GM12878 (cell line): ENCODE results near the gene RNLS. TPM values are rescaled to one million over a fixed set of nuclear protein-coding genes. Genes with fewer than 3 reads are reported as not detected.

ENCODE experiments used
- ATAC-seq: fragments of 200-7000 bp; cut with Tn5 transposase; 3 replicates; pipeline ENCODE4 v1.9.1; 2020; ENCODE audit warnings: mild to moderate bottlenecking, moderate library complexity
- BruUV-seq: library from RNA; stranded (reverse); fragments of 400-500 nt; replicated peaks from 2 replicates; lab custom pipeline; 2021; lab: Mats Ljungman, UMichigan
- CTCF ChIA-PET: fragments of 300-600 bp; sonication (Branson Sonifier 250); formaldehyde crosslinking; extraction: SDS; loops from one replicate; lab custom pipeline; 2021; ENCODE audit warnings: inconsistent platforms; lab: Yijun Ruan, JAX
- POLR2A ChIA-PET: fragments of 350-600 bp; formaldehyde crosslinking; extraction: SDS; loops from one replicate; lab custom pipeline; 2021; ENCODE audit warnings: inconsistent platforms; lab: Charles Lee
- RAD21 ChIA-PET: fragments of 300-600 bp; sonication (Branson Sonifier 250); formaldehyde crosslinking; loops from one replicate; lab custom pipeline; 2023; ENCODE audit warnings: antibody characterized with exemption; ENCODE audit not compliant: unreplicated experiment; lab: Charles Lee
- SMC1A ChIA-PET: fragments of 300-600 bp; sonication (Branson Sonifier 250); formaldehyde crosslinking; loops from one replicate; lab custom pipeline; 2023; ENCODE audit not compliant: unreplicated experiment, uncharacterized antibody; lab: Charles Lee
- DNase-seq: peaks from one replicate; pipeline ENCODE4 v3.0.0-alpha.2; 2011; ENCODE audit warnings: low read depth, low spot score
- FAIRE-seq: peaks from 3 replicates; lab custom pipeline; 2011; peaks lifted over from hg19 to GRCh38; lab: Jason Lieb, UNC
- H2AFZ ChIP-seq: 2 replicates; pipeline ENCODE4 v1.6.0; 2011; ENCODE audit warnings: low read depth, low read length, control low read depth; ENCODE audit not compliant: control insufficient read depth
- H3K27ac ChIP-seq: 2 replicates; pipeline ENCODE4 v1.5.1; 2011; ENCODE audit warnings: control low read depth; ENCODE audit not compliant: control insufficient read depth, insufficient read depth
- H3K27me3 ChIP-seq, 2 experiments: replicated peaks in 1 of 2; 2 replicates each; pipeline versions ENCODE4 v1.6.0 to v1.6.1; 2011; ENCODE audit warnings: low read length in 1 of 2; ENCODE audit not compliant: control insufficient read depth in 2 of 2, insufficient read depth in 2 of 2
- H3K36me3 ChIP-seq, 2 experiments: 2 replicates each; pipeline ENCODE4 v1.5.1; 2011; ENCODE audit warnings: low read length in 1 of 2; ENCODE audit not compliant: control insufficient read depth in 2 of 2, insufficient read depth in 2 of 2
- H3K4me1 ChIP-seq: 2 replicates; pipeline ENCODE4 v1.6.1; 2011; ENCODE audit warnings: mild to moderate bottlenecking, low read length, moderate library complexity, mixed read lengths; ENCODE audit not compliant: control insufficient read depth, insufficient read depth
- H3K4me2 ChIP-seq: 2 replicates; pipeline ENCODE4 v1.6.0; 2011; ENCODE audit warnings: control low read depth; ENCODE audit not compliant: control insufficient read depth, insufficient read depth
- H3K4me3 ChIP-seq: fragments of 200-600 bp; sonication (generic); 2 replicates; pipeline ENCODE4 v1.5.1; 2016
- H3K79me2 ChIP-seq: 2 replicates; pipeline ENCODE4 v1.6.0; 2011; ENCODE audit warnings: low read length; ENCODE audit not compliant: control insufficient read depth, insufficient read depth
- H3K9ac ChIP-seq: 2 replicates; pipeline ENCODE4 v1.8.0; 2011; ENCODE audit warnings: low read length, control low read depth, mixed read lengths; ENCODE audit not compliant: control insufficient read depth, insufficient read depth
- H3K9me3 ChIP-seq: replicated peaks from 3 replicates; pipeline ENCODE4 v1.5.1; 2011; ENCODE audit warnings: mild to moderate bottlenecking, low read length; ENCODE audit not compliant: control insufficient read depth, insufficient read depth
- H4K20me1 ChIP-seq: 2 replicates; pipeline ENCODE4 v1.6.0; 2011; ENCODE audit not compliant: control insufficient read depth, insufficient read depth
- DPF2 ChIP-seq: fragments of 450-650 bp; IDR thresholded peaks from 2 replicates; pipeline ENCODE4 v1.6.1; 2017; ENCODE audit warnings: mild to moderate bottlenecking
- FOXK2 ChIP-seq: fragments of 450-650 bp; IDR thresholded peaks from 2 replicates; pipeline ENCODE4 v1.6.1; 2017; ENCODE audit warnings: mild to moderate bottlenecking, moderate library complexity
- GABPA ChIP-seq: IDR thresholded peaks from 2 replicates; pipeline ENCODE4 v1.6.1; 2014; ENCODE audit warnings: antibody characterized with exemption, low read depth, mild to moderate bottlenecking, inconsistent platforms
- HCFC1 ChIP-seq: fragments of 150-350 bp; IDR thresholded peaks from 2 replicates; pipeline ENCODE4 v1.6.1; 2014; ENCODE audit warnings: low read length
- IKZF1 ChIP-seq: fragments of 450-650 bp; conservative IDR thresholded peaks from 2 replicates; pipeline ENCODE4 v1.6.1; 2017; ENCODE audit warnings: antibody characterized with exemption, mild to moderate bottlenecking
- IRF4 ChIP-seq: IDR thresholded peaks from 2 replicates; pipeline ENCODE4 v1.6.1; 2011; ENCODE audit warnings: low read depth, low read length
- LARP7 ChIP-seq: fragments of 450-650 bp; IDR thresholded peaks from 2 replicates; pipeline ENCODE4 v1.6.1; 2017; ENCODE audit warnings: mild to moderate bottlenecking
- MXI1 ChIP-seq: fragments of 150-350 bp; IDR thresholded peaks from 2 replicates; pipeline ENCODE4 v1.6.1; 2011; ENCODE audit warnings: low read depth, mild to moderate bottlenecking, inconsistent platforms, low read length, improper control_type of control experiment
- NFIC ChIP-seq: IDR thresholded peaks from 2 replicates; pipeline ENCODE4 v1.6.1; 2012; ENCODE audit warnings: low read depth, mild to moderate bottlenecking, inconsistent platforms, low read length, moderate library complexity
- NFXL1 ChIP-seq: fragments of 450-650 bp; IDR thresholded peaks from 2 replicates; pipeline ENCODE4 v1.6.1; 2017; ENCODE audit warnings: antibody characterized with exemption, mild to moderate bottlenecking, borderline replicate concordance
- RAD51 ChIP-seq: fragments of 450-650 bp; IDR thresholded peaks from 2 replicates; pipeline ENCODE4 v1.6.1; 2016; ENCODE audit warnings: moderate library complexity, mild to moderate bottlenecking, inconsistent platforms
- RCOR1 ChIP-seq: conservative IDR thresholded peaks from 2 replicates; pipeline ENCODE4 v1.6.1; 2012; ENCODE audit warnings: low read depth, low read length, improper control_type of control experiment
- SP1 ChIP-seq: IDR thresholded peaks from one replicate; pipeline ENCODE4 v1.6.1; 2011; ENCODE audit warnings: low read depth, low read length
- STAT1 ChIP-seq: fragments of 450-650 bp; conservative IDR thresholded peaks from 2 replicates; pipeline ENCODE4 v1.6.1; 2014; ENCODE audit warnings: antibody characterized with exemption, mild to moderate bottlenecking
- TAF1 ChIP-seq: IDR thresholded peaks from 2 replicates; pipeline ENCODE4 v1.6.1; 2011; ENCODE audit warnings: mild to moderate bottlenecking, low read depth, low read length, borderline replicate concordance
- ZNF274 ChIP-seq: IDR thresholded peaks from one replicate; pipeline ENCODE4 v1.8.0; 2011; ENCODE audit not compliant: insufficient read length, insufficient read depth
- WGBS: methylation state at CpG from one replicate; pipeline ENCODE4 v1.1.6; 2016; ENCODE audit warnings: low lambda C conversion rate; ENCODE audit not compliant: insufficient replicate concordance, insufficient coverage; ENCODE audit errors: missing lambda C conversion rate; 5-methylcytosine and 5-hydroxymethylcytosine counted together
- in situ Hi-C: fragments of 300-500 bp; cut with MboI; formaldehyde crosslinking; loops from 9 replicates; pipeline ENCODE4 v1.14.3; 2018; ENCODE audit warnings: mixed read lengths
- intact Hi-C: fragments of 100-400 bp; cut with micrococcal nuclease; formaldehyde crosslinking; loops from one replicate; pipeline ENCODE4 v1.14.2; 2022; ENCODE audit not compliant: unreplicated experiment
- polyA plus RNA-seq, 11 experiments: library from polyadenylated mRNA; depleted of rRNA in 4 of 11; unstranded in 6 of 11; stranded (reverse) in 5 of 11; fragments of >200 nt; fragmentation: Nextera tagmentation in 4 of 11; fragmentation: Illumina TruSeq in 1 of 11; extraction: Ambion mirVana in 4 of 11; extraction: Trizol in 1 of 11; gene quantifications; 1 replicate in 1 of 11; 2 replicates in 10 of 11; pipeline versions ENCODE4 v1.2.1 to v1.2.3, GENCODE V29; 2011 to 2016; ENCODE audit warnings: inconsistent platforms in 2 of 11, missing spikeins in 2 of 11, low read depth in 1 of 11
- total RNA-seq, 4 experiments: library from RNA; depleted of rRNA in 3 of 4; stranded (reverse); fragments of >200 nt in 3 of 4; fragmentation: Illumina TruSeq in 1 of 4; extraction: Trizol in 1 of 4; gene quantifications; 2 replicates each; pipeline versions ENCODE4 v1.2.1 to v1.2.3, GENCODE V29; 2013 to 2021
- TF ChIP-seq, protein P1 (sequence below): fragments of 150-350 bp; IDR thresholded peaks from 2 replicates; pipeline ENCODE4 v1.6.1; 2016; ENCODE audit warnings: low read depth, low read length
- TF ChIP-seq, protein P2 (sequence below): IDR thresholded peaks from 2 replicates; pipeline ENCODE4 v1.6.1; 2012; ENCODE audit warnings: improper control_type of control experiment, low read depth, low read length; ENCODE audit not compliant: insufficient replicate concordance
- TF ChIP-seq, protein P3 (sequence below): IDR thresholded peaks from 2 replicates; pipeline ENCODE4 v1.6.1; 2012; ENCODE audit warnings: low read depth, low read length, improper control_type of control experiment

RNLS gene
- total and polyA plus RNA-seq, 10 of the 15 experiments (the other 5 are each of a cell fraction or from before 2014, with no cell fraction given), result 3.4 to 6.7 (median 4.6) TPM

DNA sequence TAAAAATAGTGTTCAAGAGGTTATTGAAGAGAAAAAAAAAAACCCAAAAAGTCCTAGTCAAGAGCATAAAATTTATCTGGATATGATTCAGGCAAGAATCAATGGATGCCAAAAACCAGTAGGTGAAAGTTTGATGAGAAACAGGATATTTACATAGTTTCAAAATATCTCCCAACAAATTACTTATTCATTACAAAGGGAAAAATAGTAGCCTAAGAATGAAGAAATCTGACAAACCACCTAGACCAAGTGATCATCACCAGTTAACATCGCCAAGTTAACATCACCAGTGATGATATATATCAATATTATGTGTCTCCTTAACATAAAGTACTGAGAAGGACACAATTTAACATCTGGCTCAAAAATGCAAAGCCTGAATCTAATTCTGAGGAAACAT is 85.2 kb downstream of the RNLS start:
- BruUV-seq, result no TSS peak

More for the DNA sequence above, 85.2 kb downstream of the RNLS start:
- Histone ChIP-seq H3K4me3 (no peak overlapping the region), H2AFZ (no peak overlapping the region), H3K9ac (no peak overlapping the region), H3K27ac (no peak overlapping the region), H3K79me2 (no peaks in the 10 kb centered on the region), H3K36me3 (no peaks in the 10 kb centered on the region), H3K4me1 (peaks cover 4% of the 10 kb centered on the region; the same call in 1 of the 2 replicates), H3K4me2 (no peak overlapping the region), H3K27me3 (no peaks in the 10 kb centered on the region), H4K20me1 (no peaks in the 10 kb centered on the region), H3K9me3 (no peaks in the 10 kb centered on the region; the same call in 2 of the 3 replicates)
- ChIA-PET CTCF (interaction anchor here (0.7 kb wide), 1 partner anchor 9 kb away, joined by 4 read pairs; no protein-coding TSS in a partner anchor), SMC1A (interaction anchor here (0.6 to 1.0 kb wide), 2 partner anchors 10 to 318 kb away, joined by 3 to 4 read pairs; no protein-coding TSS in a partner anchor), POLR2A (no interaction called here), RAD21 (no interaction called here)
- FAIRE-seq (no peak), DNase-seq (no peak), ATAC-seq (no peak)
- no peak for TF ChIP-seq RAD51
- TF ChIP-seq, protein P1, sequence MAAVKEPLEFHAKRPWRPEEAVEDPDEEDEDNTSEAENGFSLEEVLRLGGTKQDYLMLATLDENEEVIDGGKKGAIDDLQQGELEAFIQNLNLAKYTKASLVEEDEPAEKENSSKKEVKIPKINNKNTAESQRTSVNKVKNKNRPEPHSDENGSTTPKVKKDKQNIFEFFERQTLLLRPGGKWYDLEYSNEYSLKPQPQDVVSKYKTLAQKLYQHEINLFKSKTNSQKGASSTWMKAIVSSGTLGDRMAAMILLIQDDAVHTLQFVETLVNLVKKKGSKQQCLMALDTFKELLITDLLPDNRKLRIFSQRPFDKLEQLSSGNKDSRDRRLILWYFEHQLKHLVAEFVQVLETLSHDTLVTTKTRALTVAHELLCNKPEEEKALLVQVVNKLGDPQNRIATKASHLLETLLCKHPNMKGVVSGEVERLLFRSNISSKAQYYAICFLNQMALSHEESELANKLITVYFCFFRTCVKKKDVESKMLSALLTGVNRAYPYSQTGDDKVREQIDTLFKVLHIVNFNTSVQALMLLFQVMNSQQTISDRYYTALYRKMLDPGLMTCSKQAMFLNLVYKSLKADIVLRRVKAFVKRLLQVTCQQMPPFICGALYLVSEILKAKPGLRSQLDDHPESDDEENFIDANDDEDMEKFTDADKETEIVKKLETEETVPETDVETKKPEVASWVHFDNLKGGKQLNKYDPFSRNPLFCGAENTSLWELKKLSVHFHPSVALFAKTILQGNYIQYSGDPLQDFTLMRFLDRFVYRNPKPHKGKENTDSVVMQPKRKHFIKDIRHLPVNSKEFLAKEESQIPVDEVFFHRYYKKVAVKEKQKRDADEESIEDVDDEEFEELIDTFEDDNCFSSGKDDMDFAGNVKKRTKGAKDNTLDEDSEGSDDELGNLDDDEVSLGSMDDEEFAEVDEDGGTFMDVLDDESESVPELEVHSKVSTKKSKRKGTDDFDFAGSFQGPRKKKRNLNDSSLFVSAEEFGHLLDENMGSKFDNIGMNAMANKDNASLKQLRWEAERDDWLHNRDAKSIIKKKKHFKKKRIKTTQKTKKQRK, result no peak
- no peak for TF ChIP-seq RCOR1
- TF ChIP-seq, protein P2, sequence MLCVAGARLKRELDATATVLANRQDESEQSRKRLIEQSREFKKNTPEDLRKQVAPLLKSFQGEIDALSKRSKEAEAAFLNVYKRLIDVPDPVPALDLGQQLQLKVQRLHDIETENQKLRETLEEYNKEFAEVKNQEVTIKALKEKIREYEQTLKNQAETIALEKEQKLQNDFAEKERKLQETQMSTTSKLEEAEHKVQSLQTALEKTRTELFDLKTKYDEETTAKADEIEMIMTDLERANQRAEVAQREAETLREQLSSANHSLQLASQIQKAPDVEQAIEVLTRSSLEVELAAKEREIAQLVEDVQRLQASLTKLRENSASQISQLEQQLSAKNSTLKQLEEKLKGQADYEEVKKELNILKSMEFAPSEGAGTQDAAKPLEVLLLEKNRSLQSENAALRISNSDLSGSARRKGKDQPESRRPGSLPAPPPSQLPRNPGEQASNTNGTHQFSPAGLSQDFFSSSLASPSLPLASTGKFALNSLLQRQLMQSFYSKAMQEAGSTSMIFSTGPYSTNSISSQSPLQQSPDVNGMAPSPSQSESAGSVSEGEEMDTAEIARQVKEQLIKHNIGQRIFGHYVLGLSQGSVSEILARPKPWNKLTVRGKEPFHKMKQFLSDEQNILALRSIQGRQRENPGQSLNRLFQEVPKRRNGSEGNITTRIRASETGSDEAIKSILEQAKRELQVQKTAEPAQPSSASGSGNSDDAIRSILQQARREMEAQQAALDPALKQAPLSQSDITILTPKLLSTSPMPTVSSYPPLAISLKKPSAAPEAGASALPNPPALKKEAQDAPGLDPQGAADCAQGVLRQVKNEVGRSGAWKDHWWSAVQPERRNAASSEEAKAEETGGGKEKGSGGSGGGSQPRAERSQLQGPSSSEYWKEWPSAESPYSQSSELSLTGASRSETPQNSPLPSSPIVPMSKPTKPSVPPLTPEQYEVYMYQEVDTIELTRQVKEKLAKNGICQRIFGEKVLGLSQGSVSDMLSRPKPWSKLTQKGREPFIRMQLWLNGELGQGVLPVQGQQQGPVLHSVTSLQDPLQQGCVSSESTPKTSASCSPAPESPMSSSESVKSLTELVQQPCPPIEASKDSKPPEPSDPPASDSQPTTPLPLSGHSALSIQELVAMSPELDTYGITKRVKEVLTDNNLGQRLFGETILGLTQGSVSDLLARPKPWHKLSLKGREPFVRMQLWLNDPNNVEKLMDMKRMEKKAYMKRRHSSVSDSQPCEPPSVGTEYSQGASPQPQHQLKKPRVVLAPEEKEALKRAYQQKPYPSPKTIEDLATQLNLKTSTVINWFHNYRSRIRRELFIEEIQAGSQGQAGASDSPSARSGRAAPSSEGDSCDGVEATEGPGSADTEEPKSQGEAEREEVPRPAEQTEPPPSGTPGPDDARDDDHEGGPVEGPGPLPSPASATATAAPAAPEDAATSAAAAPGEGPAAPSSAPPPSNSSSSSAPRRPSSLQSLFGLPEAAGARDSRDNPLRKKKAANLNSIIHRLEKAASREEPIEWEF, result no peak
- no peak for TF ChIP-seq GABPA
- no peak for TF ChIP-seq DPF2
- no peak for TF ChIP-seq TAF1
- no peak for TF ChIP-seq MXI1
- no peak for TF ChIP-seq STAT1
- no peak for TF ChIP-seq FOXK2
- no peak for TF ChIP-seq LARP7
- no peak for TF ChIP-seq IKZF1
- TF ChIP-seq, protein P3, sequence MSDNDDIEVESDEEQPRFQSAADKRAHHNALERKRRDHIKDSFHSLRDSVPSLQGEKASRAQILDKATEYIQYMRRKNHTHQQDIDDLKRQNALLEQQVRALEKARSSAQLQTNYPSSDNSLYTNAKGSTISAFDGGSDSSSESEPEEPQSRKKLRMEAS, result no peak
- no peak for TF ChIP-seq SP1
- no peak for TF ChIP-seq HCFC1
- no peak for TF ChIP-seq ZNF274
- TF ChIP-seq NFIC, result no peak
- TF ChIP-seq IRF4, result no peak
- TF ChIP-seq NFXL1, result no peak
- intact Hi-C loops (no loop called here), in situ Hi-C loops (no loop called here)
- 100% methylated on average over 1 of the region's 1 CpG for WGBS
